ENCODE data around the gene KRT23.

Gene KRT23

DNA sequence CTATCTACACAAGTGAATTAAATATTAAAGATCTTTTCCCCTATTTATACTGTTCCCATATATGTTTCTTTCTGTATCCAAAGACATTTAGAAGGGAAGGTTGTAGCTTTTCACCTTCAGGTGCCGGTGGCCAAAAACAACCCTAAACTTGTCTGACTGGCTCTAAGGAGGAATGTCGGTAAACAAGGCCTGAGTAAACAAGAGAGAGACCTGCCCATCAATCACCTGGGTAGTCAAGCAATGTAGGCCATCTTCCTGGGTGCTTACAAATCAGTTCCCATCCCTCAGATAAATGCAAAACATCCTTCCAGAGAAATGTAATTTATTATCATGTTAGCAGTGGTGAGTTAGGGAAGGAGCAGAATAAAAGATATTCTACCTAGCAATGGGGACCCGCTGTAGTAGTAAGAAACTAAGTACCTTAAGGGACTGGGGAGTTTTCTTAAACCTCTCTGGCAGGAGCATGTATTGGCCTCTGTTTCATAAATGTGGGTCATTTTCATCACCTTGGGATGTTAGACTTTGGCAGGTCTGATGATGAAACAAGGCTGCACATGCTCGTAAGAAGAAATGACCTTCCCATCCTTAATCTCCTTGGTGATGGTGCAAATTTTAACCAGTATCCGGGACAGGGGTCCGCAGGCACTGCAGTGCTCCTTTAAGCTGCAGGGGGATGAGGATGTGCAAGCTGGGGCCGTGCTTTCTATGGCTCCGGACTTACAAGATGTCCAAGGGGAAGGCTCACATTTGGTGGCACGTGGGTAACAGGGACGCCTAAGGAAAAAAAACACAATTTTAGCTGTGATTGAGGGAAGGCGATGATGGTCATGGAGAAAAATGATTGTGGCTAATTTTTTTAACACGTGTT lies 20.9 kb upstream of the KRT23 start:
- DNase-seq (ENCODE audit: insufficient read length, low spot score) (no peak), FAIRE-seq (no peak)
- no peak for TF ChIP-seq POLR2A (IDR thresholded peaks at IDR 0.05; ENCODE audit: low read depth, low read length)

DNA sequence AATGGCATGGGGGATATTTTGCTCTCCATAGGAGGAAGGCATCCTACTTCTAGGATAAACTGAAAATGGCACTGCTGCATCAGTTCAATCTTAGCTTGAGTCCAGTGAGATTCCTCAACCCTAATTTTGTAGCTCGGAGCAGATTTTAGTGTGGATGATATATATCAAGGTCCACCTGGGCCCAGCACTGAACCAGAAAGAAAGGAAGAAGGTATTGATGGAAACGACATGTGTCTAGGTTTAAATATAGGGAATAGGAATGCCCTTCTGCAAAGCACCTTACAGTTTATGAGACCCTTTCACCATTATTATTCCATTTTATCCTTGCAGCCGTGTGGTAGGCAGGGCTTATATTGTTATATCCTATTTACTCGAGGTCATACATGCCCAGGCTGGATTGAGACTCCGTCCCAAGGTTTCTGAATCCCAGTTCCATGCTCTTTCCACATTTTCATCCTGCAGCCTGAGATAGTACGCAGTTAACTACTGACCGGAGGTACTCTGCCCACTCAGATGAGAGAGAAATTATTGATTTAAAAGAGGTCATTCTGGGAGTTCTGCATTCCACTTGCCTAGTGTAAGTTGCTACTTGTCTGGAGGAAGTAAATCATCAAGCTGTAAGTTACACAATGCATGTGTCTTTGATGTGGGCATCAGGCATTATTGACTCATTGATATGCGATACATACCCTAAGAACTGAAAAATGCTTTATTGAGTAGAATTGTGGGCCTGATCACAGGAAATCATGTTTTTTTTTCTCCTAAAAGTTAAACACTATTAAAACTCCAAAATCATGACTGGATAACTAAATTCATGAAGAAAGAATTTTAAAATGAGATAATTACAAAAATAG lies 19.2 kb upstream of the KRT23 start:
- FAIRE-seq: peak; percentile 70
- DNase-seq (ENCODE audit: insufficient read length, low spot score): peak; percentile 45
- TF ChIP-seq POLR2A (IDR thresholded peaks at IDR 0.05; ENCODE audit: low read depth, low read length): no peak

DNA sequence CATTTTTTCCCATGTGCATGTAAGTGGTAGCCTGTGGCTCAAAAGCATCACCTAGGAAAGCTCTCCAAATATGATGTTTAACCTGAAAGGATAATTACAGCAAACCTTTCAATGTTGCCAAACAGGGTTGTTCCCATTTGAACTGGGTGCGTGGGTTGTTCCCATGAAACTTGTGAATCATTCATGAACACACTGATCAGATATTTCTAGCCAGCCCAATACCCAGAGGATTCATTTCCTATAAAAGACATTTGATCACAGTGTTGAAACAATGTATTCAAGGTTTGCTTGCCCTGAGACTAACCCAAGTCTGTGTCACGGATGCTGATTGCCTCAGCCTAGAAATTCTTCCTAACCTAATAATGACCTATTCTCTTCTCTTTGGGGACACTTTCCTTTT lies 16.4 kb upstream of the KRT23 start:
- DNase-seq (ENCODE audit: insufficient read length, low spot score) (no peak), FAIRE-seq (no peak)

DNA sequence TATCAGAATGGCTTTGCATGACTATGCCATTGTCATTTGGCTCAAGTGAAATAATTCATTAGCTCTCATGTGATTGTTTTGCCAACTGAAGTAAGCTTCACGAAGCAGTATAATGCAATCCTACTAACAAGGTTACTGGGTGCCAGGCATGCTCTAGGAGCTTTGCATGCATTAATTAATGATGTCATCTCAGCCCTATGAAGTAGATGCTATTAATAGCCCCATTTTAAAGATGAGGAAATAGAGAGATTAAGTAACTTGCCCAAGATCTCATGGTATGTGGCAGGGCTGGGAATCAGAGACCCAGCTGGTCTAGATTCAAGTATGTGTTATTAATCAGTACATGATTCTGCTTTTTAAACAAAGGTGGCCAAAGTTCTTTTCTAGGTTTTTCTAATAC lies 15.2 kb upstream of the KRT23 start:
- TF ChIP-seq POLR2A (IDR thresholded peaks at IDR 0.05; ENCODE audit: low read depth, low read length): no peak
- DNase-seq (ENCODE audit: insufficient read length, low spot score) (no peak), FAIRE-seq (no peak)

More for the DNA sequence above, 16.4 kb upstream of the KRT23 start:
- TF ChIP-seq POLR2A (IDR thresholded peaks at IDR 0.05; ENCODE audit: low read depth, low read length): no peak

DNA sequence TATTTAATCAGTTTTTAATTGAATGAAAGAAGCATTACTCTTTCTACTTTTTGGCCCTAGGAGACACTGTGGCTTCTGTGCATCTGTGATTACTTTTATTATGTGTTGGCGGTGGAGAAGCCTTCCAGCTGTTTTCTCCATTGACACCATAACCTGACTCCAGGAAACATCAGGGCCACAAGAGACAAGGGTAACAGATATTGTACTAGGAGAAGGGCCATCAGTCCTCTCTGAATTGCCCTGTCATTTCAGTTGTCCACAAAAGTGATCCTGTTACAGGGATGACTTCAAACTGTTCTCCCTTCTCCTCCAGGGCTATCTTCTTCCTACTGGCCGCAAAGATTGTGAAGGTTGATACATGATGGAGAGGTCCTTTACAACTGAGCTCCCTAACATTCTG lies 14.7 kb upstream of the KRT23 start:
- no peak for FAIRE-seq
- DNase-seq (ENCODE audit: insufficient read length, low spot score): no peak
- no peak for TF ChIP-seq POLR2A (IDR thresholded peaks at IDR 0.05; ENCODE audit: low read depth, low read length)

DNA sequence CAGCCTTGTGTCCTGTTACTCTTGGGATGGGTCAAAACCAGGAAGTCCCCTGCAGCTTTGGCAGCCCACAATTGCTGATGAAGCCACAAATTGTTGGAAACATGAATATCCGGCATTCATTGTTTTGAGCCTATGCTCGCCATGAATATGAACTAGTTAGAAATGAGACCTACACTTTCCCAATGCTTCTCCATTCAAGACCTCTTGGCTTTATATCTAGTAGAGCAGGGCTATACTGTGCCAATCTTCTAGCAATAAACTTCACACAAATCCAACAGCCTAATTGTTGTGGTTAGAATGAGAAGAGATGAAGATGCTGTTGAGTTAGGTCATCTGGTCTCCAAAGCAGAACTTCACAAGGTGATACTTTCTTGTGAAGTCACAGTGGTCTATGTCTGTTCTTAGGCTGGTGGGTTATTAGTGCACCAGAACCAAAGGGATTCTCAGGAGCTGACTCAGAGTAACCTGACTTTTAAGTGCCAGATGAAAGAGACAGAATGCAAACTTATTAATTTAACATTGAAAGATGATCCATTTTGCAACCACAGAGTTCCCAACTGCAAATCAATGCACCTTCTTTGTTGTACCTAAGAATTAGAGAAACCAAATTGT lies 13.7 kb upstream of the KRT23 start:
- TF ChIP-seq POLR2A (IDR thresholded peaks at IDR 0.05; ENCODE audit: low read depth, low read length): no peak
- no peak for DNase-seq (ENCODE audit: insufficient read length, low spot score)
- no peak for FAIRE-seq

DNA sequence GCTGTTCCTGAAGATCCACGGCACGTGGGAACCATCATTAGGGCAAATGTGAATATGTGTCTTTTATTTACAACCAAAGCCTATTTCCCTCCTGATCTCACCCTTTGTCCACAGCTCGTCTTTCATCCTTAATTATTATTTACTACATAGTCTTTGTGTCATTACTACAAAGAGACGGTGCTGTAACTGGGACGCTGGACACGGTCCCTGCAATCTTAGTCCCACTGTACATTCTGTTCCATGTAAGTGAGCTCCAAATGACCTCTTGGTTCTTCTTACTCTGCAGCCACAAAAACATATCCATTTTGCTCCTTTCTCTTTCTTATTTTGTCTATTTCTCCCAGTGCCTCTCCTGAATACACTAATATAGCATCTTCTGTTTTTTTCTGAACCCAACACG lies 12.7 kb upstream of the KRT23 start:
- no peak for FAIRE-seq
- TF ChIP-seq POLR2A (IDR thresholded peaks at IDR 0.05; ENCODE audit: low read depth, low read length): no peak
- no peak for DNase-seq (ENCODE audit: insufficient read length, low spot score)

DNA sequence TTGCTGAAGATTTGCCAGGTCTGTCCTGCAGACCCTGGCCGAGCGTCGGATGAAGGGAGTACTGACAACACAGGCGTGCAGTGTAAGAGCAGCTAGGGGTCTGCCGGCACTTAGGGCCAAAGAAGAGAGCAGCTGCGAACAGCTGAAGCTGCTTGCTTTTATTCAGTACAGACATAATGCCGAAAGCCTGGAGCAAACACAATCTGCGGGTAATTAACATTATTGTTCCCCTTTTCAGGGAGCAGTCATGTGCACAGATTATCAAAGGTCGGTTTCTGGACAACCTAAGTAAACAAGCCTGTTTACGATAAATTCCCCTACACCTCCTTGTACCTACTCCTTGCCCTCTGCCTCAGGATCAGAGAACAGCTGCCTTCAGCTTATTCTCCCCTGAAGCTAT lies 12.0 kb upstream of the KRT23 start:
- FAIRE-seq (no peak), DNase-seq (ENCODE audit: insufficient read length, low spot score) (no peak)
- TF ChIP-seq POLR2A (IDR thresholded peaks at IDR 0.05; ENCODE audit: low read depth, low read length): no peak

DNA sequence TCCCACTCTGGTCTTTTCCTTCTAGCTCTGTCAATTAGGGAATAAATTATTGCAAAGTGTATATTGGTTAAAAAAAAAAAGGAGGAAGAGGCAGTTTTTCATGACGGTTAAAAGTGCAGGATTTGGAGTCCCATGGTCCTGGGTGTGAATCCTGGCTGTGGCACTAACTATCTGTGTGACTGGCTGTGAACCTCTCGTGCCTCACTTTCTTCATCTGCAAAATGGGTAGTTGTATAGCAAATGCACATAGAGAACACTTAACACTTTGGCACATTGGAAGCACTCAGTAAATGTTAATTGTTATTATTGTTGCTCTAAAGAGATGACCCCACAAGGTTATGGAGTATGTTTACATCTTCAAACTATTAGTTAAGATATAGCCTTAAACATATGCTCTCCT lies 10.5 kb upstream of the KRT23 start:
- DNase-seq (ENCODE audit: insufficient read length, low spot score) (no peak), FAIRE-seq (no peak)
- no peak for TF ChIP-seq POLR2A (IDR thresholded peaks at IDR 0.05; ENCODE audit: low read depth, low read length)

DNA sequence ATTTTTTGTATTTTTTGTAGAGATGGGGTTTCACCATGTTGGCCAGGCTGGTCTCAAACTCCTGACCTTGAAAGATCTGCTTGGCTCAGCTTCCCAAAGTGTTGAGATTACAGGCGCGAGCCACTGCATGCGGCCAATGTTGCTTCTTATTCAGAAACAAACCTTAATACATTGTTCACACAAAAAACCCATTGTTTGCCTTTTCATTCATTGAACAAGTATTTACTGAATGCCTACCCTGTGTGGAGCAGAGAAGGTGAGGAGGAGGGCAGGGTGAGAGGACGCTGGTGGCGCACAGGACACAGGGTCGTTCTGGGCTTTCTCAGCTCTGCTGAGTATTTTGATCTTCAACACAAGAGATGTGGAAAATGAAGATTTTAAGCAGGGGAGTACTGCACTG lies 8.0 kb upstream of the KRT23 start:
- no peak for DNase-seq (ENCODE audit: insufficient read length, low spot score)
- TF ChIP-seq POLR2A (IDR thresholded peaks at IDR 0.05; ENCODE audit: low read depth, low read length): no peak
- no peak for FAIRE-seq

DNA sequence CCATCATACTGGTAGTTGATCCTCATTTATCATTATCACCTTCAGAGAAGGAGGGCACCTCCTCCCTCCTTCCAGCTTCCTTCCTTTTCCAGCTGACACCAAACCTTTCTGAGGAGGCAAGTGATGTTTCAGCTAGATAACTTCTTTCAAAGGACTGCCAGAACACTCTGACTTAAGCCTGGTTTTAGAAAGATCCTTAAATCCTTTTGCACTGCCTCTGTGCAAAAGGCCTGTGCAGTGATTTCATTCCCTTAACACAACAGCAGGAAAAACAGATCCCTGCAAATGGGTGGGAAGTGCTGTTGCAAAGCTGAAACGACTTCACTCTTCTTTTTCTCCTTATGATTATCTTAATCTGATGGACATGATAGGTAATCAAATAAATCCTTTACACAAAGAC lies 7.1 kb upstream of the KRT23 start:
- DNase-seq (ENCODE audit: insufficient read length, low spot score) (no peak), FAIRE-seq (no peak)
- no peak for TF ChIP-seq POLR2A (IDR thresholded peaks at IDR 0.05; ENCODE audit: low read depth, low read length)

DNA sequence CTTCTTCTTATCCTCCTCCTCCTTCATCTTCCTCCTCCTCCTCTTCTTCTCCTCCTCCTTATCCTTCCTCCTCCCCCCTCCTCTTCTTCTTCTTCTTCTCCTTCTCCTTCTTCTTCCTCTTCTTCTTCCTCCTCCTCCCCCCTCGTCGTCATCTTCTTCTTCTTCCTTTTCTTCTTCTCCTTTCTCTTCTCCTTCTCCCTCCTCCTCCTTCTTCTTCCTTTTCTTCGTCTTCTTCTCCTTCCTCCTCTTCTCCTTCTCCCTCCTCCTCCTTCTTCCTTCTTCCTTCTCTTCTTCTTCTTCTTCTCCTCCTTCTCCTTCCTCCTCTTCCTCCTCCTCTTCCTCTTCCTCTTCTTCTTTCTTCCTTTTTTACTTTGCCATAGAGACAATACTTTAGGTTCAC lies 5.1 kb upstream of the KRT23 start:
- no peak for TF ChIP-seq POLR2A (IDR thresholded peaks at IDR 0.05; ENCODE audit: low read depth, low read length)
- FAIRE-seq: no peak
- DNase-seq (ENCODE audit: insufficient read length, low spot score): no peak

DNA sequence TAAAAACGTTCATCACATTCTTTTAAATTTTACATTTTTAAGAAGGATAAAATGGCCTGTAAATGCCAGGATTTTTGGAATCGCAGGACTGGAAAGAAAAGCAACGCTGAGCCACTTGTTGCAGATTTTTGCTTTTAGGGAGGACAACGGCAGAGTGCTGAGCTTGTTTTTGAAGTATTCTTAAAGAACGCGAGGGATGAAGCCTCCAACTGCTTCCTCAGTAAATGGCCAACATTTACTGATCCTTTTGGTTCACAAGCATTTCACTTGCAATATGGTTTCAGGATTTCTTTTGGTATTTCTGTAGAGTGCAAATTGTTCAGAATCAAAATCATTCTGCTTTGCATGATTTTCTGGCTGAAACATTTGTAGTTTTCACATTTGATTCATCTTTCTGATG lies 2.8 kb upstream of the KRT23 start:
- no peak for DNase-seq (ENCODE audit: insufficient read length, low spot score)
- no peak for TF ChIP-seq POLR2A (IDR thresholded peaks at IDR 0.05; ENCODE audit: low read depth, low read length)
- no peak for FAIRE-seq

DNA sequence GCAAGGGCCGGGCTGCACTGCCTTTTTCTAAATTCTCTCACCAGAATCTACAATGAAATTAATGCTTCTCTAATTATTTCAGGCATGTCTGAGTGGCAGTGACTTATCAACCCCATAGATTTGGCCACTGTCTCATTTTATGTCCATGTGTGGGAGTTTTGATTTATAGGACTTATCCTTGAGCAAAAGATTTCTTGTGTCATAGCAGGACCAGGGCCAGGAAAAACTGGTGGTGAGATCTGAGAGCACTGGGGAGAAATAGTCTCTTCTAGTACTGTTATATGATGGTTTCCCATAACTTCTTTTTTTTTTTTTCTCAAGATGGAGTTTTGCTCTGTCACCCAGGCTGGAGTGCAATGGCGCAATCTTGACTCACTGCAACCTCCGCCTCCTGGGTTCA lies 1.5 kb upstream of the KRT23 start:
- FAIRE-seq (no peak), DNase-seq (ENCODE audit: insufficient read length, low spot score) (no peak)
- no peak for TF ChIP-seq POLR2A (IDR thresholded peaks at IDR 0.05; ENCODE audit: low read depth, low read length)
